ENCODE measurements around the gene KIAA1755. TPM values are rescaled to one million over a fixed set of nuclear protein-coding genes. Genes with fewer than 3 reads are reported as not detected.

The KIAA1755 gene
- polyA plus RNA-seq, 1 of the 3 experiments (the other 2 are of a cell fraction) = 0.54 TPM

DNA sequence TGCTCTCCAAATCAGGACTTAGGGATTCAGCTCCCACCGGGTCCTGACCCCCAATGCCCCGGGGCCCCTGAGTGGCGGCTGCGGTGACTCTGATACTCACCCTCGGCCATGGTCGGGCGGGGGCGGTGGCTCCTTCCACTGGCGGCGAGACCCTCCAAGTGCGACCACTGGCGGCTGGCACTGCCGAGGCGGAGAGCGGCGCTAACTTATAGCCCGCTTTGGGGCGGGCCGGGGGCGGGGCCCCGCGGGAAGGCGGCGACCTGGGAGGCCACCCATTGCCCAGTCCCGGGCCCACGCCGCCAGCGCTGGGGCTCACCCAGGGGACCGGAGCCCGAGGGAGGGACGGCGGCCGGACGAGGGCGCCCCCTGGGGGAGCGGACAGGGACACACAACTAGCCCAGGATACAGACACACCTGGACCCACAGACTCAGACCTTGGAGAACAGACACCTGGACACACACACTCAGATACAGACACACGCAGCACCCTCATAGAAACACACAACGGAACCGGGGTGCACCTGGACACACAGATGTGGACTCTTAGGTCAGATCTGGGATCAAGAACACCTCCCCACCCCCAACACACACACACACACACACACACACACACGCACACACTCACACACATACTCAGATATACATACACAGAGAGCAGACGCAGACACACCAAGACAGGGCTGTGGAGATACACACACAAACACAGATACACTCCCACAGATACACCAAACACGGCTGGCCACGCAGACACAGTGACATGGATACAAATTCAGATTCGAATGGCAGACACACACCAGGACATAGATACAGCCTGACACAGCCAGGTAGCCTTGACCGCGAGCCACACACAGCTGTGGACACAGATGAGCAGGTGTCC lies 95.2 kb downstream of the KIAA1755 start, which contains the start of gene TGM2:
Gene TGM2, minus strand, starts transcription at position 182 of the 877 bp plus-strand sequence. Its CDS starts 72 bp downstream, at position 110.
- CTCF ChIA-PET = interaction anchor here (0.7 to 8.1 kb wide), 38 partner anchors 8 to 173 kb away, joined by 3 to 63 read pairs (median 4); no protein-coding TSS in a partner anchor
- TF ChIP-seq NRF1 (IDR thresholded peaks at IDR 0.05; ENCODE audit: low read depth, low read length) (no peak), TAF1 (IDR thresholded peaks at IDR 0.05; ENCODE audit: borderline replicate concordance, low read depth, low read length) (0 out of 2 replicates have a peak, but pooled peaks have one; percentile 35), GABPA (IDR thresholded peaks at IDR 0.05; ENCODE audit: low read depth) (no peak), RXRA (IDR thresholded peaks at IDR 0.05; ENCODE audit: borderline replicate concordance, low read depth) (no peak), NFIC (IDR thresholded peaks at IDR 0.05; ENCODE audit: borderline replicate concordance) (no peak), ELF1 (IDR thresholded peaks at IDR 0.05) (no peak), FOSL2 (IDR thresholded peaks at IDR 0.05; ENCODE audit: borderline replicate concordance, low read depth) (no peak), FOXJ3 (CRISPR knock-in tag; IDR thresholded peaks at IDR 0.05) (no peak), TCF12 (IDR thresholded peaks at IDR 0.05) (no peak; the same call in 1 of the 2 replicates), RFX5 (IDR thresholded peaks at IDR 0.05; ENCODE audit: low read length) (no peak), SIN3A (IDR thresholded peaks at IDR 0.05; ENCODE audit: borderline replicate concordance, low read depth, low read length) (no peak), CHD2 (IDR thresholded peaks at IDR 0.05; ENCODE audit: low read length, partially characterized antibody) (no peak), GATA2 (CRISPR knock-in tag; IDR thresholded peaks at IDR 0.05) (no peak), SMC3 (IDR thresholded peaks at IDR 0.05; ENCODE audit: low read depth, low read length) (peak; percentile 87), FOXM1 (IDR thresholded peaks at IDR 0.05; ENCODE audit: low read depth) (no peak), YY1 (IDR thresholded peaks at IDR 0.05; ENCODE audit: low read depth) (no peak), EZH2phosphoT487 (IDR thresholded peaks at IDR 0.05; ENCODE audit: borderline replicate concordance, low read depth) (no peak), RAD21 (IDR thresholded peaks at IDR 0.05; ENCODE audit: low read length) (peak; percentile 81), TEAD4 (IDR thresholded peaks at IDR 0.05; ENCODE audit: borderline replicate concordance, insufficient read depth) (no peak)
- TF ChIP-seq, protein P1, sequence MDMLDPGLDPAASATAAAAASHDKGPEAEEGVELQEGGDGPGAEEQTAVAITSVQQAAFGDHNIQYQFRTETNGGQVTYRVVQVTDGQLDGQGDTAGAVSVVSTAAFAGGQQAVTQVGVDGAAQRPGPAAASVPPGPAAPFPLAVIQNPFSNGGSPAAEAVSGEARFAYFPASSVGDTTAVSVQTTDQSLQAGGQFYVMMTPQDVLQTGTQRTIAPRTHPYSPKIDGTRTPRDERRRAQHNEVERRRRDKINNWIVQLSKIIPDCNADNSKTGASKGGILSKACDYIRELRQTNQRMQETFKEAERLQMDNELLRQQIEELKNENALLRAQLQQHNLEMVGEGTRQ (IDR thresholded peaks at IDR 0.05; ENCODE audit: borderline replicate concordance, low read depth, low read length) = no peak
- TF ChIP-seq, protein P2, sequence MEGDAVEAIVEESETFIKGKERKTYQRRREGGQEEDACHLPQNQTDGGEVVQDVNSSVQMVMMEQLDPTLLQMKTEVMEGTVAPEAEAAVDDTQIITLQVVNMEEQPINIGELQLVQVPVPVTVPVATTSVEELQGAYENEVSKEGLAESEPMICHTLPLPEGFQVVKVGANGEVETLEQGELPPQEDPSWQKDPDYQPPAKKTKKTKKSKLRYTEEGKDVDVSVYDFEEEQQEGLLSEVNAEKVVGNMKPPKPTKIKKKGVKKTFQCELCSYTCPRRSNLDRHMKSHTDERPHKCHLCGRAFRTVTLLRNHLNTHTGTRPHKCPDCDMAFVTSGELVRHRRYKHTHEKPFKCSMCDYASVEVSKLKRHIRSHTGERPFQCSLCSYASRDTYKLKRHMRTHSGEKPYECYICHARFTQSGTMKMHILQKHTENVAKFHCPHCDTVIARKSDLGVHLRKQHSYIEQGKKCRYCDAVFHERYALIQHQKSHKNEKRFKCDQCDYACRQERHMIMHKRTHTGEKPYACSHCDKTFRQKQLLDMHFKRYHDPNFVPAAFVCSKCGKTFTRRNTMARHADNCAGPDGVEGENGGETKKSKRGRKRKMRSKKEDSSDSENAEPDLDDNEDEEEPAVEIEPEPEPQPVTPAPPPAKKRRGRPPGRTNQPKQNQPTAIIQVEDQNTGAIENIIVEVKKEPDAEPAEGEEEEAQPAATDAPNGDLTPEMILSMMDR (IDR thresholded peaks at IDR 0.05) = peak; percentile 87
- TF ChIP-seq, protein P3, sequence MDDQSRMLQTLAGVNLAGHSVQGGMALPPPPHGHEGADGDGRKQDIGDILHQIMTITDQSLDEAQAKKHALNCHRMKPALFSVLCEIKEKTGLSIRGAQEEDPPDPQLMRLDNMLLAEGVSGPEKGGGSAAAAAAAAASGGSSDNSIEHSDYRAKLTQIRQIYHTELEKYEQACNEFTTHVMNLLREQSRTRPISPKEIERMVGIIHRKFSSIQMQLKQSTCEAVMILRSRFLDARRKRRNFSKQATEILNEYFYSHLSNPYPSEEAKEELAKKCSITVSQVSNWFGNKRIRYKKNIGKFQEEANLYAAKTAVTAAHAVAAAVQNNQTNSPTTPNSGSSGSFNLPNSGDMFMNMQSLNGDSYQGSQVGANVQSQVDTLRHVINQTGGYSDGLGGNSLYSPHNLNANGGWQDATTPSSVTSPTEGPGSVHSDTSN (IDR thresholded peaks at IDR 0.05) = no peak
- TF ChIP-seq, protein P4, sequence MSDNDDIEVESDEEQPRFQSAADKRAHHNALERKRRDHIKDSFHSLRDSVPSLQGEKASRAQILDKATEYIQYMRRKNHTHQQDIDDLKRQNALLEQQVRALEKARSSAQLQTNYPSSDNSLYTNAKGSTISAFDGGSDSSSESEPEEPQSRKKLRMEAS (IDR thresholded peaks at IDR 0.05; ENCODE audit: low read depth) = no peak
- TF ChIP-seq, protein P5, sequence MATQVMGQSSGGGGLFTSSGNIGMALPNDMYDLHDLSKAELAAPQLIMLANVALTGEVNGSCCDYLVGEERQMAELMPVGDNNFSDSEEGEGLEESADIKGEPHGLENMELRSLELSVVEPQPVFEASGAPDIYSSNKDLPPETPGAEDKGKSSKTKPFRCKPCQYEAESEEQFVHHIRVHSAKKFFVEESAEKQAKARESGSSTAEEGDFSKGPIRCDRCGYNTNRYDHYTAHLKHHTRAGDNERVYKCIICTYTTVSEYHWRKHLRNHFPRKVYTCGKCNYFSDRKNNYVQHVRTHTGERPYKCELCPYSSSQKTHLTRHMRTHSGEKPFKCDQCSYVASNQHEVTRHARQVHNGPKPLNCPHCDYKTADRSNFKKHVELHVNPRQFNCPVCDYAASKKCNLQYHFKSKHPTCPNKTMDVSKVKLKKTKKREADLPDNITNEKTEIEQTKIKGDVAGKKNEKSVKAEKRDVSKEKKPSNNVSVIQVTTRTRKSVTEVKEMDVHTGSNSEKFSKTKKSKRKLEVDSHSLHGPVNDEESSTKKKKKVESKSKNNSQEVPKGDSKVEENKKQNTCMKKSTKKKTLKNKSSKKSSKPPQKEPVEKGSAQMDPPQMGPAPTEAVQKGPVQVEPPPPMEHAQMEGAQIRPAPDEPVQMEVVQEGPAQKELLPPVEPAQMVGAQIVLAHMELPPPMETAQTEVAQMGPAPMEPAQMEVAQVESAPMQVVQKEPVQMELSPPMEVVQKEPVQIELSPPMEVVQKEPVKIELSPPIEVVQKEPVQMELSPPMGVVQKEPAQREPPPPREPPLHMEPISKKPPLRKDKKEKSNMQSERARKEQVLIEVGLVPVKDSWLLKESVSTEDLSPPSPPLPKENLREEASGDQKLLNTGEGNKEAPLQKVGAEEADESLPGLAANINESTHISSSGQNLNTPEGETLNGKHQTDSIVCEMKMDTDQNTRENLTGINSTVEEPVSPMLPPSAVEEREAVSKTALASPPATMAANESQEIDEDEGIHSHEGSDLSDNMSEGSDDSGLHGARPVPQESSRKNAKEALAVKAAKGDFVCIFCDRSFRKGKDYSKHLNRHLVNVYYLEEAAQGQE (IDR thresholded peaks at IDR 0.05; ENCODE audit: low read depth, low read length) = no peak
- TF ChIP-seq, protein P6, sequence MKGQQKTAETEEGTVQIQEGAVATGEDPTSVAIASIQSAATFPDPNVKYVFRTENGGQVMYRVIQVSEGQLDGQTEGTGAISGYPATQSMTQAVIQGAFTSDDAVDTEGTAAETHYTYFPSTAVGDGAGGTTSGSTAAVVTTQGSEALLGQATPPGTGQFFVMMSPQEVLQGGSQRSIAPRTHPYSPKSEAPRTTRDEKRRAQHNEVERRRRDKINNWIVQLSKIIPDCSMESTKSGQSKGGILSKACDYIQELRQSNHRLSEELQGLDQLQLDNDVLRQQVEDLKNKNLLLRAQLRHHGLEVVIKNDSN (IDR thresholded peaks at IDR 0.05; ENCODE audit: borderline replicate concordance, low read depth) = no peak

More for the DNA sequence above, 95.2 kb downstream of the KIAA1755 start, which contains the start of gene TGM2:
- peak; percentile 92 for DNase-seq
- peak within 1 kb of the TSS; percentile 91 for H3K4me2 ChIP-seq
- H3K36me3 ChIP-seq (replicated peaks in 1 of 2; ENCODE audit: control insufficient read depth in 1 of 2, insufficient read depth in 2 of 2, low read length in 1 of 2) = peaks cover 8 to 17% of the 10 kb centered on the region in 2 experiments
- H3K4me3 ChIP-seq (ENCODE audit: low read depth in 2 of 2, low read length in 1 of 2) = peak within 1 kb of the TSS; percentile 58 to 77
- peak within 1 kb of the TSS in 1 of 2 experiments; percentile 58; a peak in 3 of 4 replicates for H3K27ac ChIP-seq (ENCODE audit: low read depth in 2 of 2, low read length in 1 of 2)
- 52% methylated on average over 9 of the region's 46 CpGs for WGBS (ENCODE audit: low lambda C conversion rate)
- POLR2A ChIA-PET = no interaction called here
- no peaks in the 10 kb centered on the region for H3K9me2 ChIP-seq
- H3K79me2 ChIP-seq (ENCODE audit: insufficient read depth) = peaks cover 51% of the 10 kb centered on the region
- H3F3A ChIP-seq (replicated peaks; ENCODE audit: insufficient read depth) = peaks cover 40% of the 10 kb centered on the region
- no peaks in the 10 kb centered on the region for H3K9me3 ChIP-seq
- peak within 1 kb of the TSS; percentile 70 for H3K9ac ChIP-seq
- peaks cover 35 to 36% of the 10 kb centered on the region in 2 experiments; a peak in 3 of 4 replicates for H3K4me1 ChIP-seq (ENCODE audit: control insufficient read depth in 1 of 2, insufficient read depth in 2 of 2, low read depth in 1 of 2, low read length in 1 of 2)
- no peaks in the 10 kb centered on the region for H3K27me3 ChIP-seq (ENCODE audit: insufficient read depth)
- H2AFZ ChIP-seq (ENCODE audit: low read depth) = no peak within 1 kb of the TSS
- H4K20me1 ChIP-seq (ENCODE audit: insufficient read depth) = no peaks in the 10 kb centered on the region

Measured in SK-N-SH (cell line).